ENCODE data around the gene ZBTB20. TPM values are rescaled to one million over a fixed set of nuclear protein-coding genes. Genes with fewer than 3 reads are reported as not detected.

ZBTB20 gene
- total RNA-seq, 5 donors from 2014 or later (not counting 1 experiment from before 2014, with no cell fraction given), result 43.1 to 80.7 (median 48.4) TPM

- Histone ChIP-seq H3K4me3 (ENCODE audit: control insufficient read depth in 1 of 2, extremely low read depth in 1 of 2, low read length in 1 of 2) (no peak overlapping the region), H3K9me3 (no peaks in the 10 kb centered on the region), H3K4me1 (ENCODE audit: control insufficient read depth in 1 of 2, extremely low read depth in 1 of 2, insufficient read depth in 2 of 2, low read length in 2 of 2) (no peaks in the 10 kb centered on the region), H3K27ac (ENCODE audit: low read length) (no peak overlapping the region), H3K27me3 (replicated peaks in 1 of 2; ENCODE audit: control insufficient read depth in 2 of 2, extremely low read depth in 1 of 2, insufficient read depth in 2 of 2, low read length in 1 of 2) (no peaks in the 10 kb centered on the region), H3K36me3 (ENCODE audit: control insufficient read depth in 2 of 2, extremely low read depth in 1 of 2, insufficient read depth in 1 of 2, low read length in 1 of 2) (no peaks in the 10 kb centered on the region)
- no peak for DNase-seq
- WGBS (ENCODE audit: insufficient coverage), result 70% methylated on average over 2 of the region's 4 CpGs
- no peak for ATAC-seq (replicated peaks in 1 of 4)
- Mint-ChIP-seq H3K4me3 (no peak overlapping the region), H3K27ac (no peak overlapping the region), H3K36me3 (peaks cover 21% of the 10 kb centered on the region), H3K9me3 (no peaks in the 10 kb centered on the region), H3K4me1 (peaks cover 8 to 25% (median 18%) of the 10 kb centered on the region in 3 donors), H3K27me3 (no peaks in the 10 kb centered on the region)
- ChIA-PET CTCF (no interaction called here), POLR2A (no interaction called here)
These were observed 247.7 kb downstream of the ZBTB20 start for GRCh38 chr3:114899186-114899931.

- no peaks in the 10 kb centered on the region for H3K36me3 ChIP-seq (ENCODE audit: control insufficient read depth in 2 of 2, extremely low read depth in 1 of 2, insufficient read depth in 1 of 2, low read length in 1 of 2)
- DNase-seq (no peak), ATAC-seq (replicated peaks in 1 of 4) (no peak)
- H3K4me1 ChIP-seq (ENCODE audit: control insufficient read depth in 1 of 2, extremely low read depth in 1 of 2, insufficient read depth in 2 of 2, low read length in 2 of 2), result no peaks in the 10 kb centered on the region
- POLR2A ChIA-PET, result no interaction called here
- Mint-ChIP-seq H3K27ac (no peak overlapping the region), H3K36me3 (peaks cover 36% of the 10 kb centered on the region), H3K4me3 (no peak overlapping the region), H3K9me3 (no peaks in the 10 kb centered on the region), H3K27me3 (no peaks in the 10 kb centered on the region), H3K4me1 (peaks cover 5 to 17% (median 5%) of the 10 kb centered on the region in 3 donors)
- H3K27ac ChIP-seq (ENCODE audit: low read length), result no peak overlapping the region
- CTCF ChIA-PET, result no interaction called here
- H3K4me3 ChIP-seq (ENCODE audit: control insufficient read depth in 1 of 2, extremely low read depth in 1 of 2, low read length in 1 of 2), result no peak overlapping the region
- no peaks in the 10 kb centered on the region for H3K9me3 ChIP-seq
- H3K27me3 ChIP-seq (replicated peaks in 1 of 2; ENCODE audit: control insufficient read depth in 2 of 2, extremely low read depth in 1 of 2, insufficient read depth in 2 of 2, low read length in 1 of 2), result no peaks in the 10 kb centered on the region
- no CpG with 5 or more reads among the region's 1 CpG for WGBS (ENCODE audit: insufficient coverage)
These were observed 250.1 kb downstream of the ZBTB20 start for GRCh38 chr3:114896978-114897377.

- ChIA-PET CTCF (interaction anchor here in 1 of 2 donors (0.8 to 1.1 kb wide), 2 partner anchors 16 to 924 kb away, joined by 3 read pairs; no protein-coding TSS in a partner anchor), POLR2A (interaction anchor here in 1 of 2 donors (0.6 kb wide), 2 partner anchors 13 to 745 kb away, joined by 3 read pairs; no protein-coding TSS in a partner anchor)
- ATAC-seq (replicated peaks in 1 of 4) (no peak), DNase-seq (no peak)
- Histone ChIP-seq H3K4me1 (ENCODE audit: control insufficient read depth in 1 of 2, extremely low read depth in 1 of 2, insufficient read depth in 2 of 2, low read length in 2 of 2) (no peaks in the 10 kb centered on the region), H3K27me3 (replicated peaks in 1 of 2; ENCODE audit: control insufficient read depth in 2 of 2, extremely low read depth in 1 of 2, insufficient read depth in 2 of 2, low read length in 1 of 2) (no peaks in the 10 kb centered on the region), H3K27ac (ENCODE audit: low read length) (no peak overlapping the region), H3K9me3 (no peaks in the 10 kb centered on the region), H3K36me3 (ENCODE audit: control insufficient read depth in 2 of 2, extremely low read depth in 1 of 2, insufficient read depth in 1 of 2, low read length in 1 of 2) (no peaks in the 10 kb centered on the region), H3K4me3 (ENCODE audit: control insufficient read depth in 1 of 2, extremely low read depth in 1 of 2, low read length in 1 of 2) (no peak overlapping the region)
- Mint-ChIP-seq H3K9me3 (no peaks in the 10 kb centered on the region), H3K4me1 (peaks cover 0 to 10% (median 3%) of the 10 kb centered on the region in 3 donors), H3K27me3 (no peaks in the 10 kb centered on the region), H3K36me3 (peaks cover 31% of the 10 kb centered on the region), H3K27ac (no peak overlapping the region), H3K4me3 (no peak overlapping the region)
These were observed 253.7 kb downstream of the ZBTB20 start for GRCh38 chr3:114893361-114893760.

- no peak overlapping the region for H3K4me3 Mint-ChIP-seq
- CTCF ChIA-PET, result interaction anchor here in 1 of 2 donors (1.1 kb wide), 1 partner anchor 17 kb away, joined by 3 read pairs; no protein-coding TSS in a partner anchor
- ATAC-seq (replicated peaks in 1 of 4) (no peak), DNase-seq (no peak)
- peaks cover 31% of the 10 kb centered on the region for H3K36me3 Mint-ChIP-seq
- H3K27ac ChIP-seq (ENCODE audit: low read length), result no peak overlapping the region
- no peaks in the 10 kb centered on the region for H3K27me3 ChIP-seq (replicated peaks in 1 of 2; ENCODE audit: control insufficient read depth in 2 of 2, extremely low read depth in 1 of 2, insufficient read depth in 2 of 2, low read length in 1 of 2)
- H3K4me3 ChIP-seq (ENCODE audit: control insufficient read depth in 1 of 2, extremely low read depth in 1 of 2, low read length in 1 of 2), result no peak overlapping the region
- no CpG with 5 or more reads among the region's 3 CpGs for WGBS (ENCODE audit: insufficient coverage)
- no peaks in the 10 kb centered on the region for H3K36me3 ChIP-seq (ENCODE audit: control insufficient read depth in 2 of 2, extremely low read depth in 1 of 2, insufficient read depth in 1 of 2, low read length in 1 of 2)
- H3K4me1 ChIP-seq (ENCODE audit: control insufficient read depth in 1 of 2, extremely low read depth in 1 of 2, insufficient read depth in 2 of 2, low read length in 2 of 2), result no peaks in the 10 kb centered on the region
- no peaks in the 10 kb centered on the region for H3K27me3 Mint-ChIP-seq
- no peak overlapping the region for H3K27ac Mint-ChIP-seq
- H3K9me3 Mint-ChIP-seq, result no peaks in the 10 kb centered on the region
- H3K4me1 Mint-ChIP-seq, result peaks cover under 1 to 10% (median 3%) of the 10 kb centered on the region in 3 donors
- POLR2A ChIA-PET, result interaction anchor here in 1 of 2 donors (0.6 kb wide), 2 partner anchors 14 to 744 kb away, joined by 3 read pairs; no protein-coding TSS in a partner anchor
- H3K9me3 ChIP-seq, result no peaks in the 10 kb centered on the region
These were observed 254.2 kb downstream of the ZBTB20 start for GRCh38 chr3:114892880-114893279.

- Mint-ChIP-seq H3K4me3 (no peak overlapping the region), H3K27me3 (no peaks in the 10 kb centered on the region), H3K9me3 (no peaks in the 10 kb centered on the region), H3K27ac (no peak overlapping the region), H3K36me3 (peaks cover 35% of the 10 kb centered on the region), H3K4me1 (peaks cover 5 to 10% (median 6%) of the 10 kb centered on the region in 3 donors)
- ATAC-seq (replicated peaks in 1 of 4) (no peak), DNase-seq (no peak)
- Histone ChIP-seq H3K27ac (ENCODE audit: low read length) (no peak overlapping the region), H3K36me3 (ENCODE audit: control insufficient read depth in 2 of 2, extremely low read depth in 1 of 2, insufficient read depth in 1 of 2, low read length in 1 of 2) (no peaks in the 10 kb centered on the region), H3K4me1 (ENCODE audit: control insufficient read depth in 1 of 2, extremely low read depth in 1 of 2, insufficient read depth in 2 of 2, low read length in 2 of 2) (no peaks in the 10 kb centered on the region), H3K4me3 (ENCODE audit: control insufficient read depth in 1 of 2, extremely low read depth in 1 of 2, low read length in 1 of 2) (no peak overlapping the region), H3K9me3 (no peaks in the 10 kb centered on the region), H3K27me3 (replicated peaks in 1 of 2; ENCODE audit: control insufficient read depth in 2 of 2, extremely low read depth in 1 of 2, insufficient read depth in 2 of 2, low read length in 1 of 2) (no peaks in the 10 kb centered on the region)
- ChIA-PET CTCF (interaction anchor here in 1 of 2 donors (1.1 kb wide), 1 partner anchor 17 kb away, joined by 3 read pairs; no protein-coding TSS in a partner anchor), POLR2A (no interaction called here)
- 86% methylated on average over 1 of the region's 2 CpGs for WGBS (ENCODE audit: insufficient coverage)
These were observed 254.8 kb downstream of the ZBTB20 start for GRCh38 chr3:114892131-114892879.

GRCh38 chr3:114887806-114888205, 259.3 kb downstream of the ZBTB20 start:
- ChIA-PET POLR2A (no interaction called here), CTCF (no interaction called here)
- WGBS (ENCODE audit: insufficient coverage), result 67% methylated on average over 1 of the region's 3 CpGs
- ATAC-seq (replicated peaks in 1 of 4), result no peak
- Mint-ChIP-seq H3K27ac (no peak overlapping the region), H3K4me3 (no peak overlapping the region), H3K4me1 (peaks cover 10 to 19% (median 15%) of the 10 kb centered on the region in 3 donors), H3K36me3 (peaks cover 32% of the 10 kb centered on the region), H3K9me3 (peaks cover 0 to 2% (median 0%) of the 10 kb centered on the region in 3 donors), H3K27me3 (no peaks in the 10 kb centered on the region)
- H3K27ac ChIP-seq (ENCODE audit: low read length), result no peak overlapping the region
- H3K4me3 ChIP-seq (ENCODE audit: control insufficient read depth in 1 of 2, extremely low read depth in 1 of 2, low read length in 1 of 2), result no peak overlapping the region
- H3K27me3 ChIP-seq (replicated peaks in 1 of 2; ENCODE audit: control insufficient read depth in 2 of 2, extremely low read depth in 1 of 2, insufficient read depth in 2 of 2, low read length in 1 of 2), result no peaks in the 10 kb centered on the region
- H3K4me1 ChIP-seq (ENCODE audit: control insufficient read depth in 1 of 2, extremely low read depth in 1 of 2, insufficient read depth in 2 of 2, low read length in 2 of 2), result no peaks in the 10 kb centered on the region
- DNase-seq, result no peak
- no peaks in the 10 kb centered on the region for H3K36me3 ChIP-seq (ENCODE audit: control insufficient read depth in 2 of 2, extremely low read depth in 1 of 2, insufficient read depth in 1 of 2, low read length in 1 of 2)
- no peaks in the 10 kb centered on the region for H3K9me3 ChIP-seq

Data from T-cell (primary cell).